Measurements from ENCODE around the gene PPP2R5D.

GRCh38 chr6:42961020-42961470, 23.3 kb upstream of the PPP2R5D start:
- no peak for TF ChIP-seq POLR2AphosphoS5 (IDR thresholded peaks at IDR 0.05; ENCODE audit: low read depth, low read length)
- no peak for TF ChIP-seq TAF1 (IDR thresholded peaks at IDR 0.05; ENCODE audit: borderline replicate concordance, insufficient read depth, low read length)
- no peak for TF ChIP-seq FOXP2 (optimal IDR thresholded peaks at IDR 0.05; ENCODE audit: borderline replicate concordance, extremely low read depth, extremely low read length, insufficient read depth)

Data from PFSK-1 (cell line).